NCI-H2227 treated with DMSO at 0.1 percent for 48 hours (cell line): ENCODE data around the gene TYW1B.
A peak's percentile ranks its signal among the peaks of the same experiment; 100 is the strongest.
"Not testable (repeated sequence)": the region's sequence is repeated elsewhere in the genome, so short reads cannot be mapped to it uniquely, and the experiment has no call there.

Experiments used
- DNase-seq: peaks from one replicate; lab custom pipeline; 2025; lab: John Stamatoyannopoulos, UW

The TYW1B gene

GRCh38 chr7:72827839-72828591 is at the start of gene TYW1B:
Gene TYW1B (minus strand): TSS chr7:72828200. CDS start chr7:72828075, 125 bp downstream.
- peak; percentile 93 for DNase-seq

- DNase-seq, result not testable (repeated sequence)
These were observed 39.6 kb upstream of the TYW1B start for GRCh38 chr7:72867591-72867990.

- DNase-seq, result not testable (repeated sequence)
These were observed 30.9 kb upstream of the TYW1B start for GRCh38 chr7:72858846-72859400.

- not testable (repeated sequence) for DNase-seq
These were observed 29.9 kb upstream of the TYW1B start for GRCh38 chr7:72857925-72858324.

GRCh38 chr7:72855261-72855660 is 27.3 kb upstream of the TYW1B start:
- not testable (repeated sequence) for DNase-seq

GRCh38 chr7:72852937-72853336 is 24.9 kb upstream of the TYW1B start:
- not testable (repeated sequence) for DNase-seq

GRCh38 chr7:72850746-72851145 is 22.7 kb upstream of the TYW1B start:
- not testable (repeated sequence) for DNase-seq

- DNase-seq, result not testable (repeated sequence)
These were observed 16.1 kb upstream of the TYW1B start for GRCh38 chr7:72844146-72844545.

GRCh38 chr7:72843166-72843565 is 15.2 kb upstream of the TYW1B start:
- DNase-seq, result not testable (repeated sequence)

GRCh38 chr7:72840966-72841511 is 13.0 kb upstream of the TYW1B start:
- DNase-seq, result not testable (repeated sequence)

GRCh38 chr7:72838315-72838714 is 10.3 kb upstream of the TYW1B start:
- DNase-seq, result not testable (repeated sequence)

- not testable (repeated sequence) for DNase-seq
These were observed 9.3 kb upstream of the TYW1B start for GRCh38 chr7:72837291-72837690.

- not testable (repeated sequence) for DNase-seq
These were observed 2.6 kb upstream of the TYW1B start for GRCh38 chr7:72830567-72830966.

- DNase-seq, result peak; percentile 40
These were observed 1.8 kb upstream of the TYW1B start for GRCh38 chr7:72829687-72830354.

- DNase-seq, result peak; percentile 97
These were observed 1.3 kb upstream of the TYW1B start for GRCh38 chr7:72829291-72829686.

- DNase-seq, result not testable (repeated sequence)
These were observed 4.0 kb downstream of the TYW1B start for GRCh38 chr7:72823765-72824732.

GRCh38 chr7:72822497-72822896 is 5.5 kb downstream of the TYW1B start:
- not testable (repeated sequence) for DNase-seq

- not testable (repeated sequence) for DNase-seq
These were observed 9.2 kb downstream of the TYW1B start for GRCh38 chr7:72818663-72819361.

- DNase-seq, result not testable (repeated sequence)
These were observed 10.3 kb downstream of the TYW1B start for GRCh38 chr7:72817661-72818060.

GRCh38 chr7:72816370-72817157 is 11.4 kb downstream of the TYW1B start:
- DNase-seq, result not testable (repeated sequence)
